DOHH2 (cell line): ENCODE measurements around the gene LIMS2.
A peak's percentile ranks its signal among the peaks of the same experiment; 100 is the strongest.

Experiments
- H3F3A ChIP-seq: fragments of 200-600 bp; sonication (generic), shearing (Covaris generic); 2 replicates; pipeline ENCODE4 v1.6.0; 2016; ENCODE audit warnings: antibody characterized with exemption, mild to moderate bottlenecking; ENCODE audit not compliant: control insufficient read depth, insufficient read depth
- H3K27ac ChIP-seq: fragments of 200-600 bp; sonication (generic); 2 replicates; pipeline ENCODE4 v1.5.1; 2014; ENCODE audit warnings: low read depth, mild to moderate bottlenecking, low read length, moderate library complexity
- H3K27me3 ChIP-seq: fragments of 200-600 bp; sonication (generic); 2 replicates; pipeline ENCODE4 v1.6.1; 2014; ENCODE audit warnings: mild to moderate bottlenecking, low read length, mixed read lengths; ENCODE audit not compliant: control insufficient read depth
- H3K36me3 ChIP-seq: fragments of 200-600 bp; sonication (generic); 2 replicates; pipeline ENCODE4 v1.6.1; 2014; ENCODE audit warnings: mild to moderate bottlenecking, low read length, moderate library complexity, mixed read lengths; ENCODE audit not compliant: control insufficient read depth
- H3K4me1 ChIP-seq: fragments of 200-600 bp; sonication (generic); 2 replicates; pipeline ENCODE4 v1.6.1; 2014; ENCODE audit warnings: mild to moderate bottlenecking, low read length, mixed read lengths; ENCODE audit not compliant: control insufficient read depth
- H3K4me2 ChIP-seq: fragments of 200-600 bp; sonication (generic); 2 replicates; pipeline ENCODE4 v1.6.0; 2014; ENCODE audit warnings: mild to moderate bottlenecking, low read length, moderate library complexity
- H3K4me3 ChIP-seq: fragments of 200-600 bp; sonication (generic); 2 replicates; pipeline ENCODE4 v1.5.1; 2014; ENCODE audit warnings: mild to moderate bottlenecking, low read length, mixed read lengths
- H3K79me2 ChIP-seq: fragments of 200-600 bp; sonication (generic); 2 replicates; pipeline ENCODE4 v1.6.1; 2014; ENCODE audit warnings: mild to moderate bottlenecking, low read length, mixed read lengths; ENCODE audit not compliant: control insufficient read depth
- H3K9me2 ChIP-seq: fragments of 200-600 bp; sonication (generic); replicated peaks from 2 replicates; pipeline ENCODE4 v1.6.1; 2014; ENCODE audit warnings: mild to moderate bottlenecking, low read length, mixed read lengths; ENCODE audit not compliant: control insufficient read depth
- H3K9me3 ChIP-seq: fragments of 200-600 bp; sonication (generic); 2 replicates; pipeline ENCODE4 v1.6.1; 2014; ENCODE audit warnings: antibody characterized with exemption, low read length, mixed read lengths; ENCODE audit not compliant: control insufficient read depth, insufficient read depth
- H4K20me1 ChIP-seq: fragments of 200-600 bp; sonication (generic); 2 replicates; pipeline ENCODE4 v1.6.0; 2014; ENCODE audit warnings: low read depth, mild to moderate bottlenecking, antibody characterized with exemption, low read length, moderate library complexity; ENCODE audit not compliant: control insufficient read depth, insufficient read depth
- CTCF ChIP-seq: fragments of 200-600 bp; sonication (generic); IDR thresholded peaks from one replicate; pipeline ENCODE4 v1.5.1; 2014; ENCODE audit warnings: antibody characterized with exemption, mild to moderate bottlenecking, low read depth, low read length; ENCODE audit not compliant: poor library complexity, severe bottlenecking
- EZH2phosphoT487 ChIP-seq: fragments of 200-600 bp; sonication (generic); IDR thresholded peaks from 2 replicates; pipeline ENCODE4 v1.6.1; 2017; ENCODE audit warnings: borderline replicate concordance, mild to moderate bottlenecking, antibody characterized with exemption, low read length, moderate library complexity, mixed read lengths

LIMS2 gene

GRCh38 chr2:127635380-127636237, 39.7 kb downstream of the LIMS2 start:
- Histone ChIP-seq H3K4me1 (peaks cover 82% of the 10 kb centered on the region), H3K9me2 (no peaks in the 10 kb centered on the region), H3K36me3 (no peaks in the 10 kb centered on the region), H4K20me1 (no peaks in the 10 kb centered on the region), H3K27me3 (no peaks in the 10 kb centered on the region), H3K27ac (no peak overlapping the region), H3K79me2 (no peaks in the 10 kb centered on the region), H3K4me2 (no peak overlapping the region), H3K4me3 (no peak overlapping the region), H3F3A (0 out of 2 replicates have a peak, but pooled peaks cover 4% of the 10 kb centered on the region), H3K9me3 (no peaks in the 10 kb centered on the region)
- TF ChIP-seq EZH2phosphoT487: no peak
- TF ChIP-seq CTCF: no peak

- Histone ChIP-seq H3K9me2 (no peaks in the 10 kb centered on the region), H3K79me2 (no peaks in the 10 kb centered on the region), H3K36me3 (no peaks in the 10 kb centered on the region), H3F3A (0 out of 2 replicates have a peak, but pooled peaks cover 4% of the 10 kb centered on the region), H3K9me3 (no peaks in the 10 kb centered on the region), H3K4me3 (no peak overlapping the region), H4K20me1 (no peaks in the 10 kb centered on the region), H3K27ac (no peak overlapping the region), H3K4me1 (peaks cover 79% of the 10 kb centered on the region), H3K4me2 (no peak overlapping the region), H3K27me3 (no peaks in the 10 kb centered on the region)
- no peak for TF ChIP-seq EZH2phosphoT487
- TF ChIP-seq CTCF: no peak
Measured at GRCh38 chr2:127634626-127635379, 40.5 kb downstream of the LIMS2 start.

GRCh38 chr2:127634066-127634617, 41.2 kb downstream of the LIMS2 start:
- H3K27me3 ChIP-seq: no peaks in the 10 kb centered on the region
- H3K79me2 ChIP-seq: no peaks in the 10 kb centered on the region
- H3K36me3 ChIP-seq: no peaks in the 10 kb centered on the region
- H3K27ac ChIP-seq: 0 out of 2 replicates have a peak overlapping the region, but pooled peaks have one; percentile 31
- TF ChIP-seq EZH2phosphoT487 (no peak), CTCF (no peak)
- no peaks in the 10 kb centered on the region for H3K9me3 ChIP-seq
- H3F3A ChIP-seq: 0 out of 2 replicates have a peak, but pooled peaks cover under 1% of the 10 kb centered on the region
- no peak overlapping the region for H3K4me3 ChIP-seq
- peak overlapping the region; percentile 48 for H3K4me2 ChIP-seq
- H4K20me1 ChIP-seq: no peaks in the 10 kb centered on the region
- no peaks in the 10 kb centered on the region for H3K9me2 ChIP-seq
- peaks cover 73% of the 10 kb centered on the region for H3K4me1 ChIP-seq
